SH-SY5Y (cell line): Measurements from ENCODE around the gene MCM7.

Experiments
- GATA2 ChIP-seq: IDR thresholded peaks from 2 replicates; pipeline ENCODE4 v1.6.1; 2011; ENCODE audit warnings: mild to moderate bottlenecking, low read depth, low read length
- GATA3 ChIP-seq: IDR thresholded peaks from 2 replicates; pipeline ENCODE4 v1.6.1; 2011; ENCODE audit warnings: low read depth, mild to moderate bottlenecking, low read length, moderate library complexity

- TF ChIP-seq GATA2 (no peak), GATA3 (no peak)
Observed at GRCh38 chr7:100066953-100067352, 34.2 kb downstream of the MCM7 start.
